Spinal cord (tissue), 9 donors: ENCODE data around the gene NFILZ. TPM values are rescaled to one million over a fixed set of nuclear protein-coding genes. Genes with fewer than 3 reads are reported as not detected.

ENCODE experiments used
- DNase-seq, 6 donors: peaks; one replicate each; pipeline versions ENCODE4 v3.0.0 to v3.0.0-alpha.2; 2013 to 2015; ENCODE audit warnings: low spot score in 6 of 6, low read depth in 4 of 6
- H3K27ac ChIP-seq: one replicate; pipeline ENCODE4 v1.5.1; 2013; ENCODE audit warnings: low read depth, low read length, control low read depth
- H3K27me3 ChIP-seq: one replicate; pipeline ENCODE4 v1.6.1; 2013; ENCODE audit warnings: low read length; ENCODE audit not compliant: control insufficient read depth, insufficient read depth
- H3K36me3 ChIP-seq: one replicate; pipeline ENCODE4 v1.6.1; 2013; ENCODE audit warnings: low read length; ENCODE audit not compliant: control insufficient read depth, insufficient read depth
- H3K4me1 ChIP-seq: one replicate; pipeline ENCODE4 v1.6.1; 2013; ENCODE audit warnings: low read length; ENCODE audit not compliant: control insufficient read depth, insufficient read depth
- H3K4me3 ChIP-seq: one replicate; pipeline ENCODE4 v1.5.1; 2013; ENCODE audit warnings: low read depth, low read length, control low read depth
- H3K9me3 ChIP-seq: one replicate; pipeline ENCODE4 v1.6.1; 2013; ENCODE audit warnings: low read length; ENCODE audit not compliant: control insufficient read depth, insufficient read depth
- polyA plus RNA-seq, 2 donors: library from polyadenylated mRNA; unstranded; fragments of 120-200 nt; gene quantifications; one replicate each; pipeline ENCODE4 v1.2.1, GENCODE V29; 2013; ENCODE audit not compliant: insufficient read length in 2 of 2
- total RNA-seq, 2 donors: library from RNA; depleted of rRNA in 1 of 2; stranded (reverse); fragments of 120-200 nt in 1 of 2; fragments of >200 nt in 1 of 2; gene quantifications; one replicate each; pipeline versions ENCODE4 v1.2.3 to v1.2.4, GENCODE V29; 2013 to 2014

NFILZ gene
- total and polyA plus RNA-seq, 4 donors: not detected

DNA sequence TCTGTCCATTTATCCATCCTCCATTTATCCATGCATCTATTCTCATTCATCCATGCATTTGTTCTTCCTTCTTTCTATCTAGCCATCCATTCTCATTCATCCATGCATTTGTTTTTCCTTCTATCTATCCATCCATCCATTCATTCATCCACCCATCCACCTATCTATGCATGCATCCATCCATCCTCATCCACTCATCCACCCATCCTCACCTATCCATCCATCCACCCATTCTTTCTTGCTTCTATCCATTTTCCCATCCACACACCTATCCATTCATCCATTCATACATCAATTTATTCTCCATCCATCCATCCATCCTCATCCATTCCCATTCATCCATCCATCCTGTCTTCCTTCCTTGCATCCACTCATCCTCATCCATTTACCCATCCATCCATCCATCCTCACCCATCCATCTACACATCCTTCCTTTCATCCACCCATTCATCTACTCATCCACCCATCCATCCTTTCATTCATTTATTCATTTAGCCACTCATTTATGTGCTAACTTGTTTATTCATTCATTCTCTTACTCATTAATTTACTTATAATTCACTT, 47.9 kb downstream of the NFILZ start:
- no peak overlapping the region for H3K27ac ChIP-seq

More for the DNA sequence above, 47.9 kb downstream of the NFILZ start:
- H3K9me3 ChIP-seq: no peaks in the 10 kb centered on the region
- H3K27me3 ChIP-seq: no peaks in the 10 kb centered on the region
- no peaks in the 10 kb centered on the region for H3K4me1 ChIP-seq
- no peak for DNase-seq
- no peak overlapping the region for H3K4me3 ChIP-seq
- H3K36me3 ChIP-seq: no peaks in the 10 kb centered on the region

Other genes with a start within 250 kb of the NFILZ start
- gene RAB11B, start 240.3 kb upstream of the NFILZ start, total RNA-seq: 100 to 1,000 TPM in 1 of 2 donors, 10 to 100 TPM in 1; 34.1 to 172 TPM
- gene RAB11B, start 240.3 kb upstream of the NFILZ start, polyA plus RNA-seq: 100 to 1,000 TPM; 307 to 318 TPM
- gene MARCHF2, start 217.3 kb upstream of the NFILZ start, total RNA-seq: 10 to 100 TPM; 44.1 to 54.2 TPM
- gene MARCHF2, start 217.3 kb upstream of the NFILZ start, polyA plus RNA-seq: 10 to 100 TPM; 60.7 to 61.7 TPM
- 10 to 100 TPM; 54.8 to 69.2 TPM for gene HNRNPM, start 185.7 kb upstream of the NFILZ start, total RNA-seq
- gene HNRNPM, start 185.7 kb upstream of the NFILZ start, polyA plus RNA-seq: 100 to 1,000 TPM; 230 to 258 TPM
- gene PRAM1, start 128.0 kb upstream of the NFILZ start, total RNA-seq: 1 to 10 TPM in 1 of 2 donors, under 1 TPM in 1; 0.94 to 1.6 TPM
- 1 to 10 TPM; 3.5 to 4.0 TPM for gene PRAM1, start 128.0 kb upstream of the NFILZ start, polyA plus RNA-seq
- 1 to 10 TPM; 5.4 to 5.6 TPM for gene ZNF414, start 116.5 kb upstream of the NFILZ start, total RNA-seq
- gene ZNF414, start 116.5 kb upstream of the NFILZ start, polyA plus RNA-seq: 10 to 100 TPM; 36.7 to 51.0 TPM
- 10 to 100 TPM in 1 of 2 donors, 1 to 10 TPM in 1; 4.5 to 12.9 TPM for gene MYO1F, start 53.2 kb upstream of the NFILZ start, total RNA-seq
- 10 to 100 TPM; 10.2 to 19.3 TPM for gene MYO1F, start 53.2 kb upstream of the NFILZ start, polyA plus RNA-seq
- gene ADAMTS10, start 19.9 kb upstream of the NFILZ start, total RNA-seq: 10 to 100 TPM; 32.2 to 98.6 TPM
- gene ADAMTS10, start 19.9 kb upstream of the NFILZ start, polyA plus RNA-seq: 100 to 1,000 TPM in 1 of 2 donors, 10 to 100 TPM in 1; 68.5 to 115 TPM
- not detected for gene ACTL9, start 68.2 kb downstream of the NFILZ start, total RNA-seq
- not detected for gene ACTL9, start 68.2 kb downstream of the NFILZ start, polyA plus RNA-seq
- not detected for gene OR2Z1, start 91.0 kb downstream of the NFILZ start, total RNA-seq
- gene OR2Z1, start 91.0 kb downstream of the NFILZ start, polyA plus RNA-seq: not detected
- gene ZNF558, start 201.7 kb downstream of the NFILZ start, total RNA-seq: 10 to 100 TPM; 25.1 to 38.2 TPM
- 10 to 100 TPM; 26.8 to 31.7 TPM for gene ZNF558, start 201.7 kb downstream of the NFILZ start, polyA plus RNA-seq
- gene MBD3L1, start 201.7 kb downstream of the NFILZ start, total RNA-seq: not detected
- not detected for gene MBD3L1, start 201.7 kb downstream of the NFILZ start, polyA plus RNA-seq